GM12875 (cell line): Measurements from ENCODE around the gene CADM1.

Experiments
- H3K4me3 ChIP-seq: one replicate; pipeline ENCODE4 v1.5.1; 2011; ENCODE audit warnings: low read depth, low read length, control low read depth
- CTCF ChIP-seq: IDR thresholded peaks from 2 replicates; pipeline ENCODE4 v1.5.1; 2011; ENCODE audit warnings: low read depth, mild to moderate bottlenecking, control low read depth, inconsistent platforms, low read length, moderate library complexity, borderline replicate concordance; ENCODE audit not compliant: insufficient read depth

Gene CADM1

GRCh38 chr11:115208808-115209259 is 295.4 kb downstream of the CADM1 start:
- TF ChIP-seq CTCF, result no peak
- H3K4me3 ChIP-seq, result no peak overlapping the region

- TF ChIP-seq CTCF, result no peak
- H3K4me3 ChIP-seq, result no peak overlapping the region
Observed at GRCh38 chr11:115207916-115208315, 296.3 kb downstream of the CADM1 start.

GRCh38 chr11:115207166-115207591 is 297.0 kb downstream of the CADM1 start:
- H3K4me3 ChIP-seq, result no peak overlapping the region
- no peak for TF ChIP-seq CTCF

- TF ChIP-seq CTCF, result no peak
- H3K4me3 ChIP-seq, result no peak overlapping the region
Observed at GRCh38 chr11:115206365-115207022, 297.7 kb downstream of the CADM1 start.

- TF ChIP-seq CTCF, result no peak
- no peak overlapping the region for H3K4me3 ChIP-seq
Observed at GRCh38 chr11:115202900-115203552, 301.2 kb downstream of the CADM1 start.

- no peak overlapping the region for H3K4me3 ChIP-seq
- TF ChIP-seq CTCF, result no peak
Observed at GRCh38 chr11:115202074-115202473, 302.1 kb downstream of the CADM1 start.
